Adipocyte (in vitro differentiated cells): Measurements from ENCODE around the gene EXOC3L4.
A peak's percentile ranks its signal among the peaks of the same experiment; 100 is the strongest.

Source experiments
- DNase-seq: peaks from one replicate; pipeline ENCODE4 v3.0.0-alpha.2; 2015; ENCODE audit warnings: low read depth
- H3K27me3 ChIP-seq: replicated peaks from 2 replicates; pipeline ENCODE4 v1.7.0; 2013; ENCODE audit warnings: mild to moderate bottlenecking, low read length, moderate library complexity; ENCODE audit not compliant: control insufficient read depth, insufficient read depth
- H3K36me3 ChIP-seq: 2 replicates; pipeline ENCODE4 v1.7.0; 2013; ENCODE audit warnings: low read length, mild to moderate bottlenecking, moderate library complexity; ENCODE audit not compliant: control insufficient read depth, insufficient read depth, severe bottlenecking
- H3K4me1 ChIP-seq: 2 replicates; pipeline ENCODE4 v1.7.0; 2013; ENCODE audit warnings: mild to moderate bottlenecking, low read length, moderate library complexity; ENCODE audit not compliant: control insufficient read depth, insufficient read depth
- H3K4me3 ChIP-seq: 2 replicates; pipeline ENCODE4 v1.7.0; 2013; ENCODE audit warnings: mild to moderate bottlenecking, low read length, moderate library complexity
- H3K9ac ChIP-seq: 2 replicates; pipeline ENCODE4 v1.7.0; 2013; ENCODE audit warnings: mild to moderate bottlenecking, low read length, moderate library complexity
- H3K9me3 ChIP-seq: 2 replicates; pipeline ENCODE4 v1.7.0; 2013; ENCODE audit warnings: mild to moderate bottlenecking, low read length, moderate library complexity; ENCODE audit not compliant: control insufficient read depth

Gene EXOC3L4

GRCh38 chr14:103059556-103059955, 35.0 kb upstream of the EXOC3L4 start:
- DNase-seq, result no peak
- Histone ChIP-seq H3K27me3 (no peaks in the 10 kb centered on the region), H3K9me3 (no peaks in the 10 kb centered on the region), H3K9ac (peak overlapping the region; percentile 5), H3K4me1 (peaks cover 31% of the 10 kb centered on the region), H3K4me3 (peak overlapping the region; percentile 95), H3K36me3 (no peaks in the 10 kb centered on the region)

GRCh38 chr14:103061482-103061976, 33.0 kb upstream of the EXOC3L4 start:
- Histone ChIP-seq H3K27me3 (no peaks in the 10 kb centered on the region), H3K9me3 (no peaks in the 10 kb centered on the region), H3K4me1 (peaks cover 20% of the 10 kb centered on the region), H3K36me3 (no peaks in the 10 kb centered on the region), H3K9ac (no peak overlapping the region), H3K4me3 (no peak overlapping the region)
- no peak for DNase-seq

DNA sequence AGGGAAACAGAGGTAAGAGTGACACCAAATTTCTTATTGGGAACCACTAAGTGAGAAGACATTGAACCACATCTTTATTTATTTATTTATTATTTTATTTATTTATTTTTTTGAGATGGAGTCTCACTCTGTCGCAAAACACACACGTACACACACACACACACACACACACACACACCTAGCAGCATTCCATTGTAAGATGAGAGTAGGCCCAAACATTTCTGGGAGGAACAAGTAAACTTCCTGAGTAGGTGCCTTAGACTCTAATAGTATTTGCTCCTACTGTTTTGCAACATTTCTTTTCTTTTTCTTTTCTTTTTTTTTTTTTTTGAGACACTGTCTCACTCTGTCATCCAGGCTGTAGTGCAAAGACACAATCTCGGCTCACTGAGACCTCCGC, 30.1 kb upstream of the EXOC3L4 start:
- Histone ChIP-seq H3K36me3 (no peaks in the 10 kb centered on the region), H3K9me3 (no peaks in the 10 kb centered on the region), H3K4me1 (peaks cover 22% of the 10 kb centered on the region), H3K9ac (no peak overlapping the region), H3K4me3 (no peak overlapping the region), H3K27me3 (no peaks in the 10 kb centered on the region)
- no peak for DNase-seq

GRCh38 chr14:103064978-103065377, 29.5 kb upstream of the EXOC3L4 start:
- Histone ChIP-seq H3K9me3 (no peaks in the 10 kb centered on the region), H3K4me3 (no peak overlapping the region), H3K36me3 (no peaks in the 10 kb centered on the region), H3K9ac (no peak overlapping the region), H3K4me1 (peaks cover 17% of the 10 kb centered on the region), H3K27me3 (no peaks in the 10 kb centered on the region)
- DNase-seq, result no peak

DNA sequence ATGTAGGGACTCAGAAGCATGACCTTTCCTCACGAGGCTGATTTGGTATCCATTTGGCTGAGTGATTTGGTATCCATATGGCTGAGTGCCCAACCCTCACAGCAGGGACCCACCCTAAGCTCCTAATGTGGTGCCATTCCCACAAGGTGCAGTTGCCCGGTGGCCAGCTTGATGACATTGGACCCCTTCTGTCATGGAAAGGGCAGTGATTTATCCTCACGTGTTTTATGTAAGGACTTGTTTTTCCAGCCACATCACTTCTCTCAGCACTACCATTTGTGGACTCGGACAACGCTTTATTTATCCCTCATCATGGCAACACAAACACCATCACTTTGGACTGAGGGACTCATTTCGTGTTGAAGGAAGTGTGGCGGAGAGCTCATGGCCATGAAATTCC, 28.7 kb upstream of the EXOC3L4 start:
- no peaks in the 10 kb centered on the region for H3K36me3 ChIP-seq

DNA sequence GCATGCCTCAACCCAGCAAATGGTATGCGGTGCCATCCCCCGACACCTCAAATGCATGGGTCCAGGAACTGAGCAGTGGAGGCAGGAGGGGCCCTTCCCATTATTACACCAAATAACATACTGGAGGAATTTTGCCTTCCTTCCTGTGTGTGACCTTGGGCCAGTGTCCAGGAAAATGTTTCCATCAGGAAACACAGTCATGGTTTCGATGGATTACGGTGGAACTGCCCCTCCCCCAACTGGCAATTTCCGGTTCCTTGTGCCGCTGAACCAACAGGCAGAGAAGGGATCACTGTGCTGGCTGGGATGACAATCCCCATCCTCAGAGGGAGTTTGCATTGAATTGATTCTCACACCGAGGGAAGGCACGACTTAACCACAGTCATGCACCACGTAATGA, 28.1 kb upstream of the EXOC3L4 start:
- Histone ChIP-seq H3K4me1 (peaks cover 23% of the 10 kb centered on the region), H3K9me3 (no peaks in the 10 kb centered on the region), H3K36me3 (no peaks in the 10 kb centered on the region)

More for the DNA sequence above, 28.7 kb upstream of the EXOC3L4 start:
- H3K9ac ChIP-seq, result no peak overlapping the region
- no peak overlapping the region for H3K4me3 ChIP-seq
- DNase-seq, result no peak
- H3K4me1 ChIP-seq, result peaks cover 18% of the 10 kb centered on the region
- H3K27me3 ChIP-seq, result no peaks in the 10 kb centered on the region
- no peaks in the 10 kb centered on the region for H3K9me3 ChIP-seq

DNA sequence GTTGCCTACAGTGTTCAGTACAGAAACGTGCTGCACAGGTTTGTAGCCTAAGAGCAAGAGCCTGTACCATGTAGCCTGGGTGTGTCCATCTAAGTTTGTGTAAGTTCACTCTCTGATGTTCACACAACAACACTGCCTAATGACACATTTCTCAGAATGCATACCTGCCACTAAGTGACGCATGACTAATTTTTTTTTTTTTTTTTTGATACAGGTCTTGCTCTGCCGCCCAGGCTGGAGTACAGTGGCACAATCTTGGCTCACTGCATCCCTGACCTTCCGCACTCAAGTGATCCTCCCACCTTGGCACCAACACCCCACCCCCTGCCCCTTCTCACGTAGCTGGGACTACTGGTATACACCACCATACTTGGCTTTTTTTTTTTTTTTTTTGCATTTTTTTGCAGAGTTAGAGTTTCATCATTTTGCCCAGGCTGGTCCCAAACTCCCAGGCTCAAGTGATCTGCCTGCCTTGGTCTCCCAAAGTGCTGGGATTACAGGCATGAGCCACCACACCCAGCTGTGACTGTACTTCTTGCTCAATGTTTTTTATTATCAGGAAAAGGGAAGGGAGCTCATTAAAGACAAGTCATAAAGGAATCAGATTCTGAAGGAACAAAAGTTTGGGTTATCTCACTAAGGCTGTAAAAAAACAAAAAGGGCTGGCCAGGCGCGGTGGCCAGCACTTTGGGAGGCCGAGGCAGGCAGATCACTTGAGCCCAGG, 27.1 kb upstream of the EXOC3L4 start:
- Histone ChIP-seq H3K4me3 (no peak overlapping the region), H3K9ac (peak overlapping the region; percentile 58), H3K4me1 (peaks cover 31% of the 10 kb centered on the region), H3K27me3 (no peaks in the 10 kb centered on the region), H3K36me3 (no peaks in the 10 kb centered on the region), H3K9me3 (no peaks in the 10 kb centered on the region)
- DNase-seq, result peak; percentile 82

More for the DNA sequence above, 28.1 kb upstream of the EXOC3L4 start:
- H3K4me3 ChIP-seq, result no peak overlapping the region
- no peak for DNase-seq
- H3K27me3 ChIP-seq, result no peaks in the 10 kb centered on the region
- H3K9ac ChIP-seq, result no peak overlapping the region

- peaks cover 35% of the 10 kb centered on the region for H3K4me1 ChIP-seq
These were observed 26.0 kb upstream of the EXOC3L4 start for GRCh38 chr14:103068351-103069073.

GRCh38 chr14:103070263-103070885, 24.2 kb upstream of the EXOC3L4 start:
- Histone ChIP-seq H3K9me3 (no peaks in the 10 kb centered on the region), H3K4me3 (no peak overlapping the region), H3K36me3 (no peaks in the 10 kb centered on the region), H3K27me3 (no peaks in the 10 kb centered on the region), H3K9ac (no peak overlapping the region), H3K4me1 (peaks cover 53% of the 10 kb centered on the region)
- DNase-seq, result no peak

More at GRCh38 chr14:103068351-103069073, 26.0 kb upstream of the EXOC3L4 start:
- no peaks in the 10 kb centered on the region for H3K27me3 ChIP-seq
- no peak overlapping the region for H3K4me3 ChIP-seq
- H3K9me3 ChIP-seq, result no peaks in the 10 kb centered on the region
- DNase-seq, result no peak
- H3K36me3 ChIP-seq, result no peaks in the 10 kb centered on the region
- H3K9ac ChIP-seq, result peak overlapping the region; percentile 58

DNA sequence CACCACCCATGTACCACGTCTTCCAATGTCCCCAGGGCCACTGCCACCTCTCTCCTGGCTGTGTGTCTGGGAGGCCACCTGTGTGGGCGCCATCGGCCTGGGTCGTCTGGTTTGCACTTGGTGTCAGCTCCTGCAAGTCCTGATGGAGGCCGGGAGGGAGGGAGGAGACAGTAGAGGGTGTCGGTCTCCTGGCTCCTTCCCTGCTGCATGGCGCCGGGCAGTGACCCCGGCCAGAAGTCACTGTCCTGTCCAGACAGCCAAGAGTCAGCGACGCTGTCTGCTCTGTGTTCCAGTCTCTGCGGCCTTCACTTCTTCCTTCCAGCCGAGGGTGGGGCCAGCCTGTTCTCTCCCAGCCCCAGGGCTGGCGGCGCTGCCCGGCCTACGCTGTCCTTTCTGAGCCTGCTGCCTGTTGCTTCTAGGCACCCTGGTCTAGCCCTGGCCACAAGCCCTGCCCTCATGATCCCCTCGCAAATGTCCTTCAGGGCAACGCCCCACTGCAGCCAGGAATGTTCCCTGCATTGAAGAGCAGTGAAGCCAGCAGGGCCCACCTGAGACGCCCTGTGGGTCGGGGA, 23.5 kb upstream of the EXOC3L4 start:
- DNase-seq, result no peak
- Histone ChIP-seq H3K27me3 (no peaks in the 10 kb centered on the region), H3K9ac (peak overlapping the region; percentile 63), H3K4me3 (no peak overlapping the region), H3K36me3 (no peaks in the 10 kb centered on the region), H3K4me1 (peaks cover 53% of the 10 kb centered on the region), H3K9me3 (no peaks in the 10 kb centered on the region)
